PC-9 (cell line): ENCODE data around the gene NPTXR.
"Not testable (repeated sequence)": the region's sequence is repeated elsewhere in the genome, so short reads cannot be mapped to it uniquely, and the experiment has no call there.

ENCODE experiments used
- EZH2 ChIP-seq: fragments of 200-600 bp; sonication (generic); IDR thresholded peaks from 2 replicates; pipeline ENCODE4 v1.8.0; 2017; ENCODE audit warnings: antibody characterized with exemption, low read depth
- TF ChIP-seq, protein P1 (sequence below): fragments of 200-600 bp; sonication (generic); conservative IDR thresholded peaks from 2 replicates; pipeline ENCODE4 v1.6.1; 2017; ENCODE audit warnings: mixed run types, antibody characterized with exemption, mild to moderate bottlenecking, moderate library complexity

DNA sequence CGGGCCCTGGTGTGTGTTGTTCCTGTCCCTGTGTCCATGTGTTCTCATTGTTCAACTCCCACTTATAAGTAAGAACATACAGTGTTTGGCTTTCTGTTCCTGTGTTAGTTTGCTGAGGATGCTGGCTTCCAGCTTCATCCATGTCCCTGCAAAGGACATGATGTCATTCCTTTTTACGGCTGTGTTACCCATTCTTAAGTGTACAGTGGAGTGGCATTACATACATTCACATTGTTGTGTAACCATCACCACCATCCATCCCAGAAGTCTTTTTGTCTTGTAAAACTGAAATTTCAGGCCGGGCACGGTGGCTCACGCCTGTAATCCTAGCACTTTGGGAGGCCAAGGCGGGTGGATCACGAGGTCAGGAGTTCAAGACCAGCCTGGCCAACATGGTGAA, 10.6 kb upstream of the NPTXR start:
- TF ChIP-seq, protein P1, sequence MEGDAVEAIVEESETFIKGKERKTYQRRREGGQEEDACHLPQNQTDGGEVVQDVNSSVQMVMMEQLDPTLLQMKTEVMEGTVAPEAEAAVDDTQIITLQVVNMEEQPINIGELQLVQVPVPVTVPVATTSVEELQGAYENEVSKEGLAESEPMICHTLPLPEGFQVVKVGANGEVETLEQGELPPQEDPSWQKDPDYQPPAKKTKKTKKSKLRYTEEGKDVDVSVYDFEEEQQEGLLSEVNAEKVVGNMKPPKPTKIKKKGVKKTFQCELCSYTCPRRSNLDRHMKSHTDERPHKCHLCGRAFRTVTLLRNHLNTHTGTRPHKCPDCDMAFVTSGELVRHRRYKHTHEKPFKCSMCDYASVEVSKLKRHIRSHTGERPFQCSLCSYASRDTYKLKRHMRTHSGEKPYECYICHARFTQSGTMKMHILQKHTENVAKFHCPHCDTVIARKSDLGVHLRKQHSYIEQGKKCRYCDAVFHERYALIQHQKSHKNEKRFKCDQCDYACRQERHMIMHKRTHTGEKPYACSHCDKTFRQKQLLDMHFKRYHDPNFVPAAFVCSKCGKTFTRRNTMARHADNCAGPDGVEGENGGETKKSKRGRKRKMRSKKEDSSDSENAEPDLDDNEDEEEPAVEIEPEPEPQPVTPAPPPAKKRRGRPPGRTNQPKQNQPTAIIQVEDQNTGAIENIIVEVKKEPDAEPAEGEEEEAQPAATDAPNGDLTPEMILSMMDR, result not testable (repeated sequence)
- TF ChIP-seq EZH2, result not testable (repeated sequence)
